PFSK-1 (cell line): ENCODE measurements around the gene ACBD3.

Experiments
- FOXP2 ChIP-seq: optimal IDR thresholded peaks from 2 replicates; pipeline ENCODE3; 2011; ENCODE audit warnings: borderline replicate concordance, control low read depth, inconsistent platforms; ENCODE audit not compliant: insufficient read depth; ENCODE audit errors: extremely low read length, extremely low read depth
- POLR2AphosphoS5 ChIP-seq: IDR thresholded peaks from 2 replicates; pipeline ENCODE4 v1.6.1; 2012; ENCODE audit warnings: low read depth, mild to moderate bottlenecking, control low read depth, low read length, moderate library complexity
- REST ChIP-seq, 2 experiments: IDR thresholded peaks; 2 replicates each; pipeline versions ENCODE4 v1.6.1 to v1.8.0; 2011 to 2012; ENCODE audit warnings: low read depth in 2 of 2, low read length in 2 of 2, control low read depth in 1 of 2, inconsistent platforms in 1 of 2, mild to moderate bottlenecking in 1 of 2, moderate library complexity in 1 of 2; ENCODE audit not compliant: insufficient read depth in 1 of 2
- SIN3A ChIP-seq: IDR thresholded peaks from 2 replicates; pipeline ENCODE4 v1.6.1; 2012; ENCODE audit warnings: mild to moderate bottlenecking, low read length, moderate library complexity, borderline replicate concordance; ENCODE audit not compliant: insufficient read depth
- TAF1 ChIP-seq: IDR thresholded peaks from 2 replicates; pipeline ENCODE4 v1.6.1; 2012; ENCODE audit warnings: low read length, control low read depth, borderline replicate concordance; ENCODE audit not compliant: insufficient read depth

ACBD3 gene

GRCh38 chr1:226118357-226118756 is 68.2 kb downstream of the ACBD3 start:
- no peak for TF ChIP-seq TAF1
- TF ChIP-seq FOXP2: no peak
- TF ChIP-seq POLR2AphosphoS5: no peak
- TF ChIP-seq REST (IDR thresholded peaks at IDR 0.05; ENCODE audit: insufficient read depth in 1 of 2, low read depth in 2 of 2, low read length in 2 of 2): no peak
- TF ChIP-seq SIN3A: no peak

- TF ChIP-seq FOXP2 (no peak), POLR2AphosphoS5 (no peak), TAF1 (no peak), REST (IDR thresholded peaks at IDR 0.05; ENCODE audit: insufficient read depth in 1 of 2, low read depth in 2 of 2, low read length in 2 of 2) (no peak)
Measured at GRCh38 chr1:226117330-226117729, 69.2 kb downstream of the ACBD3 start.

GRCh38 chr1:226116673-226117072 is 69.9 kb downstream of the ACBD3 start:
- TF ChIP-seq REST (IDR thresholded peaks at IDR 0.05; ENCODE audit: insufficient read depth in 1 of 2, low read depth in 2 of 2, low read length in 2 of 2) (no peak), FOXP2 (no peak), TAF1 (no peak), POLR2AphosphoS5 (no peak), SIN3A (no peak)

- TF ChIP-seq POLR2AphosphoS5 (no peak), FOXP2 (no peak), REST (IDR thresholded peaks at IDR 0.05; ENCODE audit: insufficient read depth in 1 of 2, low read depth in 2 of 2, low read length in 2 of 2) (no peak), TAF1 (no peak), SIN3A (no peak)
Measured at GRCh38 chr1:226112626-226113025, 73.9 kb downstream of the ACBD3 start.

- TF ChIP-seq TAF1 (no peak), REST (IDR thresholded peaks at IDR 0.05; ENCODE audit: insufficient read depth in 1 of 2, low read depth in 2 of 2, low read length in 2 of 2) (no peak), POLR2AphosphoS5 (no peak), FOXP2 (no peak), SIN3A (no peak)
Measured at GRCh38 chr1:226111883-226112261, 74.7 kb downstream of the ACBD3 start.
